ENCODE data around the gene KCTD4.
"Not testable (repeated sequence)": the region's sequence is repeated elsewhere in the genome, so short reads cannot be mapped to it uniquely, and the experiment has no call there.

The KCTD4 gene
- total RNA-seq, result 0 reads per million in 2 experiments

- DNase-seq (ENCODE audit: low read depth), result no peak
Observed at GRCh38 chr13:45200701-45201232, at the start of gene KCTD4. Gene KCTD4, minus strand, starts transcription at chr13:45201045. Its CDS starts 6,478 bp downstream, at chr13:45194567.

- no peak for DNase-seq (ENCODE audit: low read depth)
Observed at GRCh38 chr13:45249662-45250061, 48.8 kb upstream of the KCTD4 start.

- not testable (repeated sequence) for DNase-seq (ENCODE audit: low read depth)
Observed at GRCh38 chr13:45244736-45245135, 43.9 kb upstream of the KCTD4 start.

- no peak for DNase-seq (ENCODE audit: low read depth)
Observed at GRCh38 chr13:45243077-45243476, 42.2 kb upstream of the KCTD4 start.

GRCh38 chr13:45242524-45242923 lies 41.7 kb upstream of the KCTD4 start:
- DNase-seq (ENCODE audit: low read depth), result no peak

GRCh38 chr13:45242070-45242469 lies 41.2 kb upstream of the KCTD4 start:
- no peak for DNase-seq (ENCODE audit: low read depth)

- no peak for DNase-seq (ENCODE audit: low read depth)
Observed at GRCh38 chr13:45240143-45240542, 39.3 kb upstream of the KCTD4 start.

- DNase-seq (ENCODE audit: low read depth), result no peak
Observed at GRCh38 chr13:45238945-45239795, 38.3 kb upstream of the KCTD4 start.

- DNase-seq (ENCODE audit: low read depth), result no peak
Observed at GRCh38 chr13:45232591-45232990, 31.7 kb upstream of the KCTD4 start.

- DNase-seq (ENCODE audit: low read depth), result no peak
Observed at GRCh38 chr13:45231722-45232121, 30.9 kb upstream of the KCTD4 start.

- DNase-seq (ENCODE audit: low read depth), result no peak
Observed at GRCh38 chr13:45231305-45231704, 30.5 kb upstream of the KCTD4 start.

GRCh38 chr13:45229172-45229571 lies 28.3 kb upstream of the KCTD4 start:
- no peak for DNase-seq (ENCODE audit: low read depth)

- DNase-seq (ENCODE audit: low read depth), result no peak
Observed at GRCh38 chr13:45228002-45228401, 27.2 kb upstream of the KCTD4 start.

GRCh38 chr13:45226024-45226423 lies 25.2 kb upstream of the KCTD4 start:
- no peak for DNase-seq (ENCODE audit: low read depth)

- no peak for DNase-seq (ENCODE audit: low read depth)
Observed at GRCh38 chr13:45225370-45225769, 24.5 kb upstream of the KCTD4 start.

- DNase-seq (ENCODE audit: low read depth), result no peak
Observed at GRCh38 chr13:45224176-45224575, 23.3 kb upstream of the KCTD4 start.

- no peak for DNase-seq (ENCODE audit: low read depth)
Observed at GRCh38 chr13:45222919-45223318, 22.1 kb upstream of the KCTD4 start.

- no peak for DNase-seq (ENCODE audit: low read depth)
Observed at GRCh38 chr13:45222516-45222915, 21.7 kb upstream of the KCTD4 start.

- no peak for DNase-seq (ENCODE audit: low read depth)
Observed at GRCh38 chr13:45220403-45220802, 19.6 kb upstream of the KCTD4 start.

GRCh38 chr13:45219938-45220375 lies 19.1 kb upstream of the KCTD4 start:
- no peak for DNase-seq (ENCODE audit: low read depth)

- DNase-seq (ENCODE audit: low read depth), result no peak
Observed at GRCh38 chr13:45219123-45219891, 18.5 kb upstream of the KCTD4 start.

GRCh38 chr13:45218689-45219088 lies 17.8 kb upstream of the KCTD4 start:
- no peak for DNase-seq (ENCODE audit: low read depth)

GRCh38 chr13:45216193-45216592 lies 15.3 kb upstream of the KCTD4 start:
- no peak for DNase-seq (ENCODE audit: low read depth)
